Ovary (tissue), 9 donors: ENCODE measurements around the gene STIMATE. TPM values are rescaled to one million over a fixed set of nuclear protein-coding genes. Genes with fewer than 3 reads are reported as not detected.

Source experiments
- DNase-seq, 5 donors: peaks; one replicate each; pipeline ENCODE4 v3.0.0-alpha.2; 2019 to 2020
- H3K27ac ChIP-seq, 2 donors: fragments of 200-600 bp; one replicate each; pipeline versions ENCODE4 v1.5.1 to v1.8.0; 2019 to 2022
- H3K27me3 ChIP-seq: fragments of 200-600 bp; one replicate; pipeline ENCODE4 v1.8.0; 2022
- H3K36me3 ChIP-seq: fragments of 200-600 bp; sonication (generic); one replicate; pipeline ENCODE4 v1.5.1; 2019
- H3K4me1 ChIP-seq: one replicate; pipeline ENCODE4 v1.8.1; 2013; ENCODE audit warnings: mild to moderate bottlenecking, moderate library complexity; ENCODE audit not compliant: insufficient read depth
- H3K4me3 ChIP-seq: fragments of 200-600 bp; sonication (generic); one replicate; pipeline ENCODE4 v1.5.1; 2017
- H3K9me3 ChIP-seq, 2 donors: fragments of 200-600 bp in 1 of 2; sonication (generic) in 1 of 2; one replicate each; pipeline versions ENCODE4 v1.5.1 to v1.8.1; 2013 to 2019; ENCODE audit warnings: mild to moderate bottlenecking in 1 of 2, moderate library complexity in 1 of 2
- EP300 ChIP-seq: sonication (generic); formaldehyde crosslinking; IDR thresholded peaks from one replicate; pipeline ENCODE4 v1.6.1; 2017; ENCODE audit warnings: antibody characterized with exemption
- POLR2A ChIP-seq: fragments of 450-650 bp; IDR thresholded peaks from one replicate; pipeline ENCODE4 v1.6.1; 2017; ENCODE audit warnings: antibody characterized with exemption, mild to moderate bottlenecking, moderate library complexity
- WGBS, 3 donors: extraction: QIAGEN DNeasy Blood & Tissue Kit in 1 of 3; methylation state at CpG; one replicate each; pipeline versions ENCODE4 v1.1.5 to v1.1.7; 2013 to 2017; 5-methylcytosine and 5-hydroxymethylcytosine counted together
- intact Hi-C, 4 donors: fragments of 100-400 bp; cut with DNase I; formaldehyde crosslinking; loops; one replicate each; pipeline versions ENCODE4 v1.11.0 to v1.15.1; 2022 to 2023
- polyA plus RNA-seq, 2 donors: library from polyadenylated mRNA; stranded (reverse); fragments of 200-250 nt in 1 of 2; fragments of 350-450 nt in 1 of 2; fragmentation: Illumina TruSeq in 1 of 2; extraction: RNeasy Lipid Tissue Mini Kit (QIAGEN cat#74804) in 1 of 2; gene quantifications; one replicate each; pipeline ENCODE4 v1.2.3, GENCODE V29; 2013 to 2014
- total RNA-seq, 7 donors: library from RNA; depleted of rRNA in 2 of 7; stranded (reverse); fragments of >200 nt in 2 of 7; fragmentation: NEBNext Ultra II Directional in 3 of 7; extraction: Animal tissue kit (Norgen Biotek cat#: 25700) in 3 of 7; gene quantifications; one replicate each; pipeline versions ENCODE4 v1.1.0 to v1.2.4, GENCODE V29; 2016 to 2023
- TF ChIP-seq, protein P1 (sequence below), 3 donors: fragments of 450-650 bp in 2 of 3; fragments of 200-600 bp in 1 of 3; IDR thresholded peaks; one replicate each; pipeline versions ENCODE4 v1.5.1 to v1.8.0; 2016 to 2022; ENCODE audit warnings: antibody characterized with exemption in 3 of 3, mild to moderate bottlenecking in 1 of 3
- donor health status: DM: no; HTN: no; CAD: no; lungs with moderate emphysema.
- donor health status: DM: no; HTN: no; CAD: no.
- donor health status: Bipolar disorder and iron deficiency.
- donor health status: DM: yes; HTN: yes; CAD: no.
- donor health status: DM: no; HTN: no; CAD: no.
- donor health status: DM: yes; HTN: yes; CAD: no.

The STIMATE gene
- total and polyA plus RNA-seq, 9 donors, result 7.4 to 29.9 (median 17.1) TPM

GRCh38 chr3:52931889-52932288 lies 34.5 kb upstream of the STIMATE start:
- H3K27me3 ChIP-seq, result no peaks in the 10 kb centered on the region
- H3K9me3 ChIP-seq, result no peaks in the 10 kb centered on the region
- no peak overlapping the region for H3K4me3 ChIP-seq
- no peak for DNase-seq
- WGBS, 3 donors, result 75 to 84% (median 80%) methylated on average over 2 of the region's 2 CpGs
- intact Hi-C loops, result loop anchor here in 1 of 4 donors (10.0 kb wide), 1 partner anchor 497 kb away; no protein-coding TSS in a partner anchor
- H3K36me3 ChIP-seq, result no peaks in the 10 kb centered on the region
- no peaks in the 10 kb centered on the region for H3K4me1 ChIP-seq
- no peak for TF ChIP-seq EP300
- no peak for TF ChIP-seq POLR2A
- TF ChIP-seq, protein P1, sequence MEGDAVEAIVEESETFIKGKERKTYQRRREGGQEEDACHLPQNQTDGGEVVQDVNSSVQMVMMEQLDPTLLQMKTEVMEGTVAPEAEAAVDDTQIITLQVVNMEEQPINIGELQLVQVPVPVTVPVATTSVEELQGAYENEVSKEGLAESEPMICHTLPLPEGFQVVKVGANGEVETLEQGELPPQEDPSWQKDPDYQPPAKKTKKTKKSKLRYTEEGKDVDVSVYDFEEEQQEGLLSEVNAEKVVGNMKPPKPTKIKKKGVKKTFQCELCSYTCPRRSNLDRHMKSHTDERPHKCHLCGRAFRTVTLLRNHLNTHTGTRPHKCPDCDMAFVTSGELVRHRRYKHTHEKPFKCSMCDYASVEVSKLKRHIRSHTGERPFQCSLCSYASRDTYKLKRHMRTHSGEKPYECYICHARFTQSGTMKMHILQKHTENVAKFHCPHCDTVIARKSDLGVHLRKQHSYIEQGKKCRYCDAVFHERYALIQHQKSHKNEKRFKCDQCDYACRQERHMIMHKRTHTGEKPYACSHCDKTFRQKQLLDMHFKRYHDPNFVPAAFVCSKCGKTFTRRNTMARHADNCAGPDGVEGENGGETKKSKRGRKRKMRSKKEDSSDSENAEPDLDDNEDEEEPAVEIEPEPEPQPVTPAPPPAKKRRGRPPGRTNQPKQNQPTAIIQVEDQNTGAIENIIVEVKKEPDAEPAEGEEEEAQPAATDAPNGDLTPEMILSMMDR (IDR thresholded peaks at IDR 0.05), result no peak
- H3K27ac ChIP-seq, result no peak overlapping the region

GRCh38 chr3:52931328-52931727 lies 34.0 kb upstream of the STIMATE start:
- 88 to 90% (median 89%) methylated on average over 6 of the region's 6 CpGs for WGBS, 3 donors
- H3K4me1 ChIP-seq, result no peaks in the 10 kb centered on the region
- H3K27ac ChIP-seq, result no peak overlapping the region
- TF ChIP-seq POLR2A, result no peak
- H3K4me3 ChIP-seq, result no peak overlapping the region
- intact Hi-C loops, result loop anchor here in 1 of 4 donors (10.0 kb wide), 1 partner anchor 497 kb away; no protein-coding TSS in a partner anchor
- H3K9me3 ChIP-seq, result no peaks in the 10 kb centered on the region
- no peak for DNase-seq
- H3K27me3 ChIP-seq, result no peaks in the 10 kb centered on the region
- no peaks in the 10 kb centered on the region for H3K36me3 ChIP-seq

DNA sequence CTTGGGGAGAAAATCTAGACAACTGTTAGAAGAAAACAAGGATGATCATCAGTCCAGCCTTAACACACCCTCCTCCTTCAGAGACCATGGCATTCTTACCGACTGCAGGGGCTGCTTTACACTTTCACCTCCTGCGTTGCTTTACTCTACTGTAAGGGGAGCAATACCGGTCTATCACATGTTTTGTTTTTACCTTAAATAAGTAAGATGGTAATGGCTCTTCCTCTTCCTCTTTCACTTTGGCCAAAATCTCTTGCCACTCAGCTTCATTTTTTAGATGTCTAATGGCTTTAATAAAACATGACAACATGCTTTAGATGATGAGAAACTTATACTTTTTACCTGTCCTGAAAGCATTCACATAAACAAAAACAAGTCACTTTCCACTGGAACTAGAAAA lies 33.4 kb upstream of the STIMATE start:
- intact Hi-C loops, result loop anchor here in 1 of 4 donors (10.0 kb wide), 1 partner anchor 496 kb away; no protein-coding TSS in a partner anchor
- Histone ChIP-seq H3K4me3 (no peak overlapping the region), H3K9me3 (no peaks in the 10 kb centered on the region), H3K36me3 (no peaks in the 10 kb centered on the region), H3K27ac (no peak overlapping the region), H3K27me3 (no peaks in the 10 kb centered on the region), H3K4me1 (no peaks in the 10 kb centered on the region)
- no peak for DNase-seq
- WGBS, 3 donors, result 92 to 97% (median 94%) methylated on average over 3 of the region's 3 CpGs
- TF ChIP-seq, protein P1 (IDR thresholded peaks at IDR 0.05), result no peak

DNA sequence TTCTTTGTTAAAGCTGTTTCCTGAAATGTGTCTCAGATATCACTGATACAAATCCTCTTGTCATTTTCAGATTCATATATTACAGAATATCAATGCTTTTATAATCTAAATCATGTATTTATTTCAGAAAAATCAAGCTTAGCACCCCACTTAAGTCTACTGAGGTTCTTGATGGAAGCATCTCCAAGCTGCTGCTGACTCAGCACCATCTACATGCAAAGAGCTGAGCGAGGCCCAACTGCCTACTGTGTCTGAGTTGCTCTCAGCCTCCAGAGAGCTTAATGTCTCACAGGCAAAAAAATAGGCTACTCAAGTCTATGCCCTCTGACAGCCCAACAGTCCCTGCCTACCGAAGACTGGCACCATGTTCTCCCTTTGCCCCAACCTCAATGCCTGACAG lies 29.2 kb upstream of the STIMATE start:
- DNase-seq, result no peak
- intact Hi-C loops, result no loop called here
- Histone ChIP-seq H3K4me3 (no peak overlapping the region), H3K4me1 (no peaks in the 10 kb centered on the region), H3K36me3 (no peaks in the 10 kb centered on the region), H3K27ac (no peak overlapping the region), H3K9me3 (no peaks in the 10 kb centered on the region), H3K27me3 (no peaks in the 10 kb centered on the region)
- no peak for TF ChIP-seq EP300
- TF ChIP-seq POLR2A, result no peak
- TF ChIP-seq, protein P1 (IDR thresholded peaks at IDR 0.05), result no peak
- 89 to 97% (median 91%) methylated on average over 2 of the region's 2 CpGs for WGBS, 3 donors

GRCh38 chr3:52925405-52926313 lies 28.3 kb upstream of the STIMATE start:
- no peak overlapping the region for H3K27ac ChIP-seq

More at GRCh38 chr3:52925405-52926313, 28.3 kb upstream of the STIMATE start:
- Histone ChIP-seq H3K36me3 (no peaks in the 10 kb centered on the region), H3K4me3 (no peak overlapping the region), H3K27me3 (no peaks in the 10 kb centered on the region), H3K4me1 (no peaks in the 10 kb centered on the region), H3K9me3 (no peaks in the 10 kb centered on the region)
- no peak for TF ChIP-seq POLR2A
- no peak for DNase-seq
- WGBS, 3 donors, result 67 to 82% (median 72%) methylated on average over 6 of the region's 6 CpGs
- intact Hi-C loops, result no loop called here
